Mucosa of stomach (tissue), 1 donor: ENCODE data around the gene RNF214.

Experiments used
- H3K27me3 ChIP-seq: one replicate; pipeline ENCODE4 v1.7.0; 2013; ENCODE audit warnings: mild to moderate bottlenecking, low read length; ENCODE audit not compliant: control insufficient read depth, insufficient read depth
- H3K36me3 ChIP-seq: one replicate; pipeline ENCODE4 v1.7.0; 2013; ENCODE audit warnings: low read length; ENCODE audit not compliant: control insufficient read depth, insufficient read depth
- H3K4me1 ChIP-seq: one replicate; pipeline ENCODE4 v1.7.0; 2013; ENCODE audit warnings: mild to moderate bottlenecking, low read length; ENCODE audit not compliant: control insufficient read depth, insufficient read depth
- H3K4me3 ChIP-seq: one replicate; pipeline ENCODE4 v1.7.0; 2013; ENCODE audit warnings: low read length
- H3K9ac ChIP-seq: one replicate; pipeline ENCODE4 v1.7.0; 2013; ENCODE audit warnings: mild to moderate bottlenecking, low read length, moderate library complexity
- H3K9me3 ChIP-seq: one replicate; pipeline ENCODE4 v1.7.0; 2013; ENCODE audit warnings: mild to moderate bottlenecking, low read length, moderate library complexity; ENCODE audit not compliant: control insufficient read depth
- donor health status: Pancreatic carcinoma.

Gene RNF214

GRCh38 chr11:117191680-117192400 lies 40.6 kb upstream of the RNF214 start:
- no peak overlapping the region for H3K4me3 ChIP-seq
- H3K36me3 ChIP-seq, result peaks cover 40% of the 10 kb centered on the region
- H3K9ac ChIP-seq, result no peak overlapping the region
- H3K4me1 ChIP-seq, result peaks cover 69% of the 10 kb centered on the region
- no peaks in the 10 kb centered on the region for H3K27me3 ChIP-seq
- H3K9me3 ChIP-seq, result no peaks in the 10 kb centered on the region

GRCh38 chr11:117192401-117192875 lies 40.0 kb upstream of the RNF214 start:
- H3K4me1 ChIP-seq, result peaks cover 69% of the 10 kb centered on the region
- no peak overlapping the region for H3K4me3 ChIP-seq
- no peaks in the 10 kb centered on the region for H3K9me3 ChIP-seq
- peaks cover 34% of the 10 kb centered on the region for H3K36me3 ChIP-seq
- H3K27me3 ChIP-seq, result no peaks in the 10 kb centered on the region
- no peak overlapping the region for H3K9ac ChIP-seq

GRCh38 chr11:117193130-117194020 lies 39.1 kb upstream of the RNF214 start:
- no peaks in the 10 kb centered on the region for H3K27me3 ChIP-seq
- H3K4me1 ChIP-seq, result peaks cover 70% of the 10 kb centered on the region
- no peak overlapping the region for H3K4me3 ChIP-seq
- H3K9ac ChIP-seq, result no peak overlapping the region
- peaks cover 32% of the 10 kb centered on the region for H3K36me3 ChIP-seq
- H3K9me3 ChIP-seq, result no peaks in the 10 kb centered on the region

GRCh38 chr11:117194267-117194666 lies 38.2 kb upstream of the RNF214 start:
- Histone ChIP-seq H3K9ac (no peak overlapping the region), H3K9me3 (no peaks in the 10 kb centered on the region), H3K4me3 (no peak overlapping the region), H3K36me3 (peaks cover 27% of the 10 kb centered on the region), H3K27me3 (no peaks in the 10 kb centered on the region), H3K4me1 (peaks cover 71% of the 10 kb centered on the region)

- Histone ChIP-seq H3K9ac (peak overlapping the region; percentile 7), H3K27me3 (no peaks in the 10 kb centered on the region), H3K4me3 (no peak overlapping the region), H3K4me1 (peaks cover 71% of the 10 kb centered on the region), H3K36me3 (peaks cover 18% of the 10 kb centered on the region), H3K9me3 (no peaks in the 10 kb centered on the region)
Observed at GRCh38 chr11:117195258-117195657, 37.2 kb upstream of the RNF214 start.

- Histone ChIP-seq H3K9ac (peak overlapping the region; percentile 7), H3K27me3 (no peaks in the 10 kb centered on the region), H3K4me1 (peaks cover 76% of the 10 kb centered on the region), H3K4me3 (no peak overlapping the region), H3K9me3 (no peaks in the 10 kb centered on the region), H3K36me3 (peaks cover 18% of the 10 kb centered on the region)
Observed at GRCh38 chr11:117195761-117196160, 36.7 kb upstream of the RNF214 start.

GRCh38 chr11:117197006-117197405 lies 35.5 kb upstream of the RNF214 start:
- Histone ChIP-seq H3K36me3 (peaks cover 20% of the 10 kb centered on the region), H3K4me1 (peaks cover 89% of the 10 kb centered on the region), H3K9ac (no peak overlapping the region)

GRCh38 chr11:117197516-117198456 lies 34.7 kb upstream of the RNF214 start:
- H3K36me3 ChIP-seq, result peaks cover 21% of the 10 kb centered on the region

More at GRCh38 chr11:117197006-117197405, 35.5 kb upstream of the RNF214 start:
- no peak overlapping the region for H3K4me3 ChIP-seq
- H3K9me3 ChIP-seq, result no peaks in the 10 kb centered on the region
- no peaks in the 10 kb centered on the region for H3K27me3 ChIP-seq

GRCh38 chr11:117198613-117199012 lies 33.9 kb upstream of the RNF214 start:
- peaks cover 84% of the 10 kb centered on the region for H3K4me1 ChIP-seq

More at GRCh38 chr11:117197516-117198456, 34.7 kb upstream of the RNF214 start:
- H3K4me3 ChIP-seq, result no peak overlapping the region
- H3K9ac ChIP-seq, result peak overlapping the region; percentile 40
- H3K4me1 ChIP-seq, result peaks cover 90% of the 10 kb centered on the region
- H3K9me3 ChIP-seq, result no peaks in the 10 kb centered on the region
- no peaks in the 10 kb centered on the region for H3K27me3 ChIP-seq

GRCh38 chr11:117199053-117199915 lies 33.2 kb upstream of the RNF214 start, which contains the start of gene TAGLN:
TSS of gene TAGLN (plus strand) at chr11:117199370. CDS start at chr11:117203014, 3,644 bp downstream.
- no peaks in the 10 kb centered on the region for H3K9me3 ChIP-seq
- H3K4me1 ChIP-seq, result peaks cover 79% of the 10 kb centered on the region
- peaks cover 22% of the 10 kb centered on the region for H3K36me3 ChIP-seq
- H3K9ac ChIP-seq, result peak within 1 kb of the TSS; percentile 68
- H3K4me3 ChIP-seq, result no peak within 1 kb of the TSS
- no peaks in the 10 kb centered on the region for H3K27me3 ChIP-seq

More at GRCh38 chr11:117198613-117199012, 33.9 kb upstream of the RNF214 start:
- no peaks in the 10 kb centered on the region for H3K27me3 ChIP-seq
- peaks cover 15% of the 10 kb centered on the region for H3K36me3 ChIP-seq
- no peak overlapping the region for H3K4me3 ChIP-seq
- H3K9ac ChIP-seq, result peak overlapping the region; percentile 40
- no peaks in the 10 kb centered on the region for H3K9me3 ChIP-seq
